ENCODE measurements around the gene SHISA6. TPM values are rescaled to one million over a fixed set of nuclear protein-coding genes. Genes with fewer than 3 reads are reported as not detected.

The SHISA6 gene
- polyA plus RNA-seq, 1 experiment = not detected

DNA sequence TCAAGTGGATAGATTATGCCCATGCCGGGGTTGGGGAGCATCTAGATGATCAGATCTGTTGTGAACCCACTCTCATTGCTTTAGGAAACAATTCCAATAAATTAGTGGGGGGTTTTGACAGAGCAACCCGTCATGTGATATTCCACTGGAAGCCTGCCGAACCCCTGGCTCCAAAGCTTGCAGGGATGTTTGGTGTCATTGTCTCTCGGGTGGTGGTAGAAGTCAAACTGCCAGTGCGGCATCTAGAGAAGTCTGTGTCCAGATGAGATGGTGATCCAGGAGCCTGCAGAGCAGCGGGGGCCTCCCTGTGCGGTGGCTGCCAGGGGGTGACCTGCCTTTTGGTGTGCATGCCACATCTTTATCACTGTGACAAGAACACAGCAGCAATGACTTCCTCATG is 91.7 kb downstream of the SHISA6 start:
- DNase-seq (ENCODE audit: low read depth) = no peak
- Histone ChIP-seq H3K4me3 (ENCODE audit: low read depth, low read length) (no peak overlapping the region), H3K27me3 (ENCODE audit: control insufficient read depth, insufficient read depth, low read length) (no peaks in the 10 kb centered on the region), H3K36me3 (ENCODE audit: control insufficient read depth, insufficient read depth, low read length) (no peaks in the 10 kb centered on the region)
- TF ChIP-seq, protein P1, sequence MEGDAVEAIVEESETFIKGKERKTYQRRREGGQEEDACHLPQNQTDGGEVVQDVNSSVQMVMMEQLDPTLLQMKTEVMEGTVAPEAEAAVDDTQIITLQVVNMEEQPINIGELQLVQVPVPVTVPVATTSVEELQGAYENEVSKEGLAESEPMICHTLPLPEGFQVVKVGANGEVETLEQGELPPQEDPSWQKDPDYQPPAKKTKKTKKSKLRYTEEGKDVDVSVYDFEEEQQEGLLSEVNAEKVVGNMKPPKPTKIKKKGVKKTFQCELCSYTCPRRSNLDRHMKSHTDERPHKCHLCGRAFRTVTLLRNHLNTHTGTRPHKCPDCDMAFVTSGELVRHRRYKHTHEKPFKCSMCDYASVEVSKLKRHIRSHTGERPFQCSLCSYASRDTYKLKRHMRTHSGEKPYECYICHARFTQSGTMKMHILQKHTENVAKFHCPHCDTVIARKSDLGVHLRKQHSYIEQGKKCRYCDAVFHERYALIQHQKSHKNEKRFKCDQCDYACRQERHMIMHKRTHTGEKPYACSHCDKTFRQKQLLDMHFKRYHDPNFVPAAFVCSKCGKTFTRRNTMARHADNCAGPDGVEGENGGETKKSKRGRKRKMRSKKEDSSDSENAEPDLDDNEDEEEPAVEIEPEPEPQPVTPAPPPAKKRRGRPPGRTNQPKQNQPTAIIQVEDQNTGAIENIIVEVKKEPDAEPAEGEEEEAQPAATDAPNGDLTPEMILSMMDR (IDR thresholded peaks at IDR 0.05; ENCODE audit: insufficient read depth, low read depth, low read length) = no peak
- ChIA-PET CTCF (no interaction called here), POLR2A (no interaction called here)

DNA sequence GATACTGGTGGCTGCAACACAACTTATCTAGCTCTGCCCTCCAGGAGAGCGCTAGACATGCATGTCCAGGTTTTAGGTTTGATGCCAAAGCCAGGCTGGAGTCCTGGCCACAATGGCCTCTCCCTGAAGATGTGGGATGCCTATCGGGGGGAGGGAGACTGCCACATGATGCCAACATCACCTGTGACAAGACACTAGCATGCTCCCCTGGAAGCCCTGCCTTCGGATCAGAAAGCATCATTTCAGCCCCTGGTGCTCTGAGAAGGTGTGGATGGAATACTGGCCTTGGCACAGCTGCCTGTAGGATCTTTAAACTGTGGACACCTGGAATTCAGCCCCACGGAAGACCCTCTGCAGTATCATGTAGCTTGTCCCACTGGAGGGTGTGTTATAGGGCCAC is 93.5 kb downstream of the SHISA6 start:
- ChIA-PET POLR2A (no interaction called here), CTCF (interaction anchor here (0.7 kb wide), 1 partner anchor 81 kb away, joined by 3 read pairs; no protein-coding TSS in a partner anchor)
- TF ChIP-seq, protein P1 (IDR thresholded peaks at IDR 0.05; ENCODE audit: insufficient read depth, low read depth, low read length) = no peak
- Histone ChIP-seq H3K27me3 (ENCODE audit: control insufficient read depth, insufficient read depth, low read length) (no peaks in the 10 kb centered on the region), H3K36me3 (ENCODE audit: control insufficient read depth, insufficient read depth, low read length) (no peaks in the 10 kb centered on the region), H3K4me3 (ENCODE audit: low read depth, low read length) (no peak overlapping the region)
- no peak for DNase-seq (ENCODE audit: low read depth)

DNA sequence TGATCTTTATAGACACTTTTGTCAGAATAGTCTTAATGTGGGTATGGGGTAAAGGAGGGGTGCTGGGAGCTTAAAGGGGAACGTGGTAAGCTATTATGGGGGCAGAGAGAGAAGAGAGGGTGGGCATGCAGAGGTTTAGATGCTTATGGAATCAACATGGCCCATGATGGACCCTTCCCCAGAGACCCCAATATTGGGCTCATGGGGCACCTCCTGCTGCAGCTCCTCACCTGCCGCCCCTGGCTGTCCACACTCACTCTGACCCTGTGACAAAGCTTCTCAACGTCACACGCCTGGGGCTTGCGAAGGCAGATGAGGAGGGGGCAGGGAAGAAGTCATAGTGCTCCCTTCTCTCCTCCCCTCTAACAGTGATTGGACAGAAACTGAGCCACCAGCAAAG is 95.3 kb downstream of the SHISA6 start:
- POLR2A ChIA-PET = no interaction called here
- H3K4me3 ChIP-seq (ENCODE audit: low read depth, low read length) = no peak overlapping the region
- H3K27me3 ChIP-seq (ENCODE audit: control insufficient read depth, insufficient read depth, low read length) = no peaks in the 10 kb centered on the region
- H3K36me3 ChIP-seq (ENCODE audit: control insufficient read depth, insufficient read depth, low read length) = no peaks in the 10 kb centered on the region
- CTCF ChIA-PET = no interaction called here
- DNase-seq (ENCODE audit: low read depth) = no peak
- TF ChIP-seq, protein P1 (IDR thresholded peaks at IDR 0.05; ENCODE audit: insufficient read depth, low read depth, low read length) = no peak

DNA sequence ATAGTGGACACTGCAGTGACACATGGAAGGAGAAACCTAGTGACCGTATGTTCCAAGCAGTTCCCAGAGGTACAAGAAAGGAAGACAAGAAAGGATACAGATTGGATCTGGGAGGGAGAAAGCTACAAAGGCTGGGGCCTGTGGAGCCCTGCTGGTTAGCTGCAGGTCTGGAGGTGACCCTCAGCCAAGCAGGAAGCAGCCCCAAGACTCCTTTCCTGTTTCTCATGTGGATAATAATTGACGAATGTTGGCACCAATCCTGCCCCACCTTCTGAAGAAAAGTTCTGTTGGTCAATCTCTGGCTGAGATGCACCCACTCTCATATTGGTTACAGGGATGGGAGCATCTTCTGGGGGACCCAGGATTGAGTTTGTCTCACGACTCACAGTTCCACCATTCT is 99.8 kb downstream of the SHISA6 start:
- ChIA-PET POLR2A (no interaction called here), CTCF (no interaction called here)
- Histone ChIP-seq H3K27me3 (ENCODE audit: control insufficient read depth, insufficient read depth, low read length) (no peaks in the 10 kb centered on the region), H3K36me3 (ENCODE audit: control insufficient read depth, insufficient read depth, low read length) (no peaks in the 10 kb centered on the region), H3K4me3 (ENCODE audit: low read depth, low read length) (no peak overlapping the region)
- TF ChIP-seq, protein P1 (IDR thresholded peaks at IDR 0.05; ENCODE audit: insufficient read depth, low read depth, low read length) = no peak
- DNase-seq (ENCODE audit: low read depth) = no peak

DNA sequence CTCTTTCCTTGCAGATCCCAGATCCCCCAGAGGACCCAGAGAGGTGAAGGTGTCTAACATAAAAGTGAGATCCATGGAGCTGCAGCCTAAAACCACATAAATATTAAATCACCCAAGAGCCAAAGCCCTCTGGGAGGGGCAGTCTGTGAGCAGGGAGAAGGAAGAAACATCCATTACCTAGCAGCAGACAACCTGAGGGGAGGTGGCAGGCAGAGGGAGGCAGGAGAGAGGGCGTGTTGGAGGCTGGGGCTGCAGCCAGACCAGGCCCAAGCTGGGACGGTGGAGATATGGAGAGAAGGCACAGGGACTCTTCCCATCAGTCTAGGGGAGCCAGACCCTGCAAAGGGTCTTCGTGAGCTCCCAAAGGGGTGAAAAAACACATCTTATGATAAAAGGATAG is 101.1 kb downstream of the SHISA6 start:
- TF ChIP-seq, protein P1 (IDR thresholded peaks at IDR 0.05; ENCODE audit: insufficient read depth, low read depth, low read length) = no peak
- DNase-seq (ENCODE audit: low read depth) = no peak
- H3K36me3 ChIP-seq (ENCODE audit: control insufficient read depth, insufficient read depth, low read length) = no peaks in the 10 kb centered on the region
- H3K4me3 ChIP-seq (ENCODE audit: low read depth, low read length) = no peak overlapping the region
- H3K27me3 ChIP-seq (ENCODE audit: control insufficient read depth, insufficient read depth, low read length) = no peaks in the 10 kb centered on the region
- POLR2A ChIA-PET = no interaction called here
- CTCF ChIA-PET = no interaction called here
